ENCODE measurements around the gene P2RX4.
"Not testable (repeated sequence)": the region's sequence is repeated elsewhere in the genome, so short reads cannot be mapped to it uniquely, and the experiment has no call there.

Gene P2RX4

GRCh38 chr12:121238604-121239350 lies 28.8 kb downstream of the P2RX4 start:
- Histone ChIP-seq H3K4me3 (no peak overlapping the region), H3K27ac (peak overlapping the region in 14 of 21 experiments; percentile 8 to 75 (median 42))

- Histone ChIP-seq H3K4me3 (no peak overlapping the region), H3K27ac (peak overlapping the region in 13 of 21 experiments; percentile 8 to 75 (median 42))
Observed at GRCh38 chr12:121239351-121240061, 29.6 kb downstream of the P2RX4 start.

- H3K4me3 ChIP-seq: no peak overlapping the region
- H3K27ac ChIP-seq: peak overlapping the region in 10 of 21 experiments; percentile 25 to 75 (median 56)
Observed at GRCh38 chr12:121240062-121240420, 30.1 kb downstream of the P2RX4 start.

- H3K4me3 ChIP-seq: peak overlapping the region in 4 of 7 experiments; percentile 14 to 20 (median 16)
Observed at GRCh38 chr12:121240484-121241101, 30.7 kb downstream of the P2RX4 start.

GRCh38 chr12:121241156-121241970 lies 31.4 kb downstream of the P2RX4 start:
- peak overlapping the region in 2 of 7 experiments; percentile 17 to 20 for H3K4me3 ChIP-seq
- H3K27ac ChIP-seq: peak overlapping the region in 19 of 21 experiments; percentile 14 to 75 (median 48)

More at GRCh38 chr12:121240484-121241101, 30.7 kb downstream of the P2RX4 start:
- peak overlapping the region in 19 of 21 experiments; percentile 14 to 75 (median 46) for H3K27ac ChIP-seq

- H3K27ac ChIP-seq: no peak overlapping the region
Observed at GRCh38 chr12:121245031-121245430, 35.1 kb downstream of the P2RX4 start.

GRCh38 chr12:121245951-121246350 lies 36.0 kb downstream of the P2RX4 start:
- no peak overlapping the region for H3K4me3 ChIP-seq
- no peak overlapping the region for H3K27ac ChIP-seq

More at GRCh38 chr12:121245031-121245430, 35.1 kb downstream of the P2RX4 start:
- H3K4me3 ChIP-seq: no peak overlapping the region

GRCh38 chr12:121246893-121247557 lies 37.1 kb downstream of the P2RX4 start:
- no peak overlapping the region for H3K4me3 ChIP-seq
- H3K27ac ChIP-seq: no peak overlapping the region

GRCh38 chr12:121248622-121249021 lies 38.7 kb downstream of the P2RX4 start:
- Histone ChIP-seq H3K27ac (no peak overlapping the region), H3K4me3 (no peak overlapping the region)

GRCh38 chr12:121250359-121250758 lies 40.4 kb downstream of the P2RX4 start:
- Histone ChIP-seq H3K27ac (peak overlapping the region in 1 of 21 experiments; percentile 21), H3K4me3 (no peak overlapping the region)

- H3K27ac ChIP-seq: no peak overlapping the region
- H3K4me3 ChIP-seq: no peak overlapping the region
Observed at GRCh38 chr12:121251838-121252237, 41.9 kb downstream of the P2RX4 start.

- Histone ChIP-seq H3K4me3 (no peak overlapping the region), H3K27ac (peak overlapping the region in 1 of 21 experiments; percentile 11)
Observed at GRCh38 chr12:121252712-121253345, 42.9 kb downstream of the P2RX4 start.

- H3K27ac ChIP-seq: no peak overlapping the region
- no peak overlapping the region for H3K4me3 ChIP-seq
Observed at GRCh38 chr12:121253638-121254335, 43.9 kb downstream of the P2RX4 start.

GRCh38 chr12:121255433-121255832 lies 45.5 kb downstream of the P2RX4 start:
- H3K27ac ChIP-seq: no peak overlapping the region
- no peak overlapping the region for H3K4me3 ChIP-seq

GRCh38 chr12:121257704-121258449 lies 47.9 kb downstream of the P2RX4 start:
- H3K4me3 ChIP-seq, H3K27ac ChIP-seq: not testable (repeated sequence)

GRCh38 chr12:121259074-121259473 lies 49.1 kb downstream of the P2RX4 start:
- Histone ChIP-seq H3K27ac (no peak overlapping the region), H3K4me3 (no peak overlapping the region)

GRCh38 chr12:121260091-121260490 lies 50.2 kb downstream of the P2RX4 start:
- Histone ChIP-seq H3K27ac (no peak overlapping the region), H3K4me3 (no peak overlapping the region)

Measured in skin epidermis (tissue), 12 donors.